ENCODE measurements around the gene NR0B1.

GRCh38 chrX:30275498-30275897 lies 33.7 kb downstream of the NR0B1 start:
- TF ChIP-seq CTCF (IDR thresholded peaks at IDR 0.05) (peak in 2 of 3 experiments; percentile 14 to 30), POLR2A (IDR thresholded peaks at IDR 0.05) (no peak)

Measured in testis (tissue), 2 donors.